HG03064 (cell line): ENCODE results near the gene ARMC9.

ENCODE experiments used
- ATAC-seq: cut with Tn5 transposase; IDR thresholded peaks from one replicate; pipeline ENCODE4 v1.9.1; 2021; ENCODE audit warnings: low read depth; ENCODE audit not compliant: unreplicated experiment

Gene ARMC9

GRCh38 chr2:231201475-231201814 is 3.0 kb downstream of the ARMC9 start:
- ATAC-seq, result no peak

- no peak for ATAC-seq
Observed at GRCh38 chr2:231203087-231203486, 4.7 kb downstream of the ARMC9 start.

DNA sequence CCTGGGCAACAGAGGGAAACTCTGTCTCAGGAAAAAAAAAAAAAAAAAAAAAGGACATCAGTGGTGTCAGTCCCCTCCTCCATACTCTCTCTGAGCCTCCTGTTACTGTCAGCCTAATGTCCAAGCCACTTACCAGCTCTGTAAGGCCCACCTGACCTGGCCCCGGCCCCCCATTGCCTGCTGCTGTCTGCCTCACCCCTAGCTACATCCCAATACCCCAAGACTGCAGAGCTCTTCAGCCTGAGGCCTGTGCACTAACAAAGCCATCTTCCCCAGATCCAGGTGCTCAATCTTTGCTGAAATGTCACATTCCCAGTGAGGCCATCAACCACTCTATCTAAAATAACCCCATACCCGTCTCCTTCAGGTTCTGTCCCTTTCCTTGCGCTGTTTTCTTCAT is 5.7 kb downstream of the ARMC9 start:
- no peak for ATAC-seq

GRCh38 chr2:231204581-231204980 is 6.2 kb downstream of the ARMC9 start:
- ATAC-seq, result no peak

DNA sequence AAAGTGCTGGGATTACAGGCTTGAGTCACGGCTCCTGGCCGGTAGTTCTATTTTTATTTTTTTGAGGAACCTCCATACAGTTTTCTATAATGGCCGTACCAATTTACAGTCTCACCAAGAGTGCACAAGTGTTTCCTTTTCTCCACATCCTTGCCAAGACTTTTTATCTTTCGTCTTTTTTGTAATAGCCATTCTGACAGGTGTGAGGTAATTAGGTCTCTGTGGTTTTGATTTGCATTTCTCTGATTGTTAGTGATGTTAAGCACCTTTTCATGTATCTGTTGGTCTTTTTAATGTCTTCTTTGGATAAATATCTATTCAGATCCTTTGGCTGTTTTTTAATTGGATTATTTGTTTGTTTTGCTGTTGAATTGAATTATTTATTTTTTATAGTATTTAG is 9.3 kb downstream of the ARMC9 start:
- ATAC-seq, result no peak

DNA sequence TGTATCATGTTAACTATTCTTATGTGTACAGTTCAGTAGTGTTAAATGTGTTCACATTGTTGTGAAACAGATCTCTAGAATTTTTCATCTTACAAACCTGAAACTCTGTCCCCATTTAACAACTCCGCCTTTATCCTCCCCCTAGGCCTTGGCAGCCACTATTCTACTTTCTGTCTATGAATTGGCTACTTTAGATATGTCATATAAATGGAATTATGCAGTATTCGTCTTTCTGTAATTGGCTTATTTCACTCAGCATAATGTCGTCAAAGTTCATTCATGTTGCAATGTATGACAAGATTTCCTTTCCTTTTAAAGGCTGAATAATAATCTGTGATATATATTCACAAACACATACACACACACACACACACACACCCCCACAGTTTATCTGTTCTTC is 12.4 kb downstream of the ARMC9 start:
- ATAC-seq, result no peak

DNA sequence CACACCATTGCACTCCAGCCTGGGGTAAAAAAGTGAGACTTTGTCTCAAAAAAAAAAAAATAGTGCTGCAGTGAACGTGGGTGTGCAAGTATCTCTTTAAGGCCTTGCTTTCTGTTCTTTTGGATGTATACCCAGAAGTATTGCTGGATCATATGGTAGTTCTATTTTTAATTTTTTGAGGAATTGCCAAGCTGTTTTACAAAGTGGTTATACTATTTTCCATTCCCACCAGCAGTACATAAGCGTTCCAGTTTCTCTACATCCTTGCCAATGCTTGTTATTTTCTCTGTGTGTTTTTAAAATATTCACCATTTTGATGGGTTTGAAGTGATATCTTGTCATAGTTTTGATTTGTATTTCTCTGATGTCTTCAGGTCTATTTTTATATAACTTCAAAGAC is 13.1 kb downstream of the ARMC9 start:
- no peak for ATAC-seq

DNA sequence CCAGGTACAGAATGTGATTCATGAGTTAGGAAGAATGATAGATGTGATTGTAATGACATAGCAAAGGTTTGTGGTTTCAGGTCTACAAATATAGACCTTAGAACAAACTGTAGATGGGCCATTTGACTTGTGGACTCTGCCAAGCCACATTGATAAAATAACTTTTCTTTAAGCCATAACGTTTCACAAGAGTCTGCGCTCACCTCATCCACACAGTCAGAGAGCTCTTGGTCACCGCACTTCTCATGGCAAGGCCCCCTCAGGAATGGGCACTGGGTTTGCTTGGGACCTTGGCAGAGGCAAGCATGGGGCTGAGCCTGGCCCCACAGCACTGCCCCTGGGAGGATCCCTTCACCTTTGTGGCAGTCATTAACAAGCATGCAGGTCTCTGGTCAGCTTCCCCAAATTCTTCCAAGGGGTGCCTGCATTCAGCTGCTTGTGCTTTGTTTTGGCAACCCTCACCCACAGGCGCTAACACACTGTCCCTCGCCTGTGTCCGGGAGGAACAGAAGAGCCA is 14.0 kb downstream of the ARMC9 start:
- no peak for ATAC-seq

- no peak for ATAC-seq
Observed at GRCh38 chr2:231213931-231214642, 15.7 kb downstream of the ARMC9 start.

GRCh38 chr2:231218366-231218765 is 19.9 kb downstream of the ARMC9 start:
- ATAC-seq, result no peak

GRCh38 chr2:231219289-231219688 is 20.9 kb downstream of the ARMC9 start:
- no peak for ATAC-seq

DNA sequence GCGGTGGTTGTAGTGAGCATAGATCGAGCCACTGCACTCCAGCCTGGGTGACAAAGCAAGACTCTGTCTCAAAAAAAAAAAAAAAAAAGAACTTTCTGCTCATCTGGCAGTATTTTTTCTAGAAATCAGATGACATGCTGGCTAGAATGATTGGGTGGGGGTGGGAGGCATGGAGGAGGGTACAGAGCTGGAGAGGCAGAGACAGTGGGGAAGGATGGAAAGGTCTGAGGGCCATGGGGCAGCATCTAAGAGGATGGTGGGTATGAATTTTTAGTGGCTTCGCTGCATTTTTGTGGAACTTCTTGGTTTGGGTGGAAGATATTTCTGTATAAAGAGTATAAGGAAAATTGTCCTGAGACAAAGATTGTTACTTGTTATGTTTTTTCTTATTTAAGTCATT is 23.3 kb downstream of the ARMC9 start:
- ATAC-seq, result no peak

DNA sequence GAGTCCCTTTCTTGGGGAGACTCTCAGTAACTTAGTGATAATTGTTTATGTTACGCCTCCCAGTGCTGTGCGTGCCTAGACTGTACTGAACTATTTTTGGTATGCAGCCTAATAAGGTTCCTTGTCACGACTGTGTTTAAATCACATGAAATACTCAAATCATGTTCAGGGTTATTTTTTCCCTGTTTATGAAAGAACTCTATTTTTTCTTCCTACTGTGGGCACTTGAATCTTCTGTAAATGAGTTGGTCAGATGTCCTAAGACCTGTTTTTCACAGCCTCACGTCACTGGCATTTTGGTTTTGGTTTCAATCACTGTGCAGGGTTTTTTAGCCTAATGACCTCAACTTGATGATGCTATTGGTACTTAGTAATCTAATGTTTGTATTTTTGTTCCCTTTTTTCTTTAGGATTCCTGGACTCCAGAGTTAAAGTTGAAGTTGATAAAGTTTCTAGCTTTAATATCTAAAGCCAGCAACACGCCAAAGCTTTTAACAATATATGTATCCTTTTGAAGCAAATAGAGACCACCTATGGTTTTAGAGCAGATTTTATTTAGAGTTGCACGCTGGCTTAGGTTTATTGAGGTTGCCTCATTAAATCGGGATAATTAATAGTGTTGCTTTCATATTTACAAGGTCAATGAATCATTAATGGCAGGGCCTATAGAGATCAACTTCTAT is 24.0 kb downstream of the ARMC9 start:
- ATAC-seq, result peak; percentile 69

- ATAC-seq, result no peak
Observed at GRCh38 chr2:231223001-231223375, 24.6 kb downstream of the ARMC9 start.

DNA sequence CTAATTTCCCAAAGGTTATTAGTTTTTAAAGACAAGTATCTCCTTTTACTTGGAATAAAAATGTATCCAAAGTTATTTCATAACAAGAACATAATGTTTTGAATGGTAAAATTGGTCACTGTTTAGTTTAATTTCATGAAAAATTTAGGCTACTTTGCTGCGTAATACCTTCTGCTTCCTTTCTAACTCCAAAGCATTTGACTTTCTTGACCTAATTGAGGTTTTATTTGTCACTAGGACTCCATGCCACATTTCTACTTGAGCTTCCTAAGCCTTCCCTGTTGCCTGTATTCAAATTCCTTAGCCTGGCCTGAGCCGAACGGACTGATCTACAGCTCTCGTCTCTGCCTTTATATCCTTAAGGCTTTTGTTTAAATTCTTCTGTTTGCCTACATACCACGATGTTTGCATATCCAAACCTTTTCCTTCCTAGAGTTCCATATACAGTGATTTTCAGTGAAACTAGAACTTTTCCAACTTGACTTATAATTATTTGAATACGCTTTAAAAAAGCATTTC is 25.1 kb downstream of the ARMC9 start:
- no peak for ATAC-seq

DNA sequence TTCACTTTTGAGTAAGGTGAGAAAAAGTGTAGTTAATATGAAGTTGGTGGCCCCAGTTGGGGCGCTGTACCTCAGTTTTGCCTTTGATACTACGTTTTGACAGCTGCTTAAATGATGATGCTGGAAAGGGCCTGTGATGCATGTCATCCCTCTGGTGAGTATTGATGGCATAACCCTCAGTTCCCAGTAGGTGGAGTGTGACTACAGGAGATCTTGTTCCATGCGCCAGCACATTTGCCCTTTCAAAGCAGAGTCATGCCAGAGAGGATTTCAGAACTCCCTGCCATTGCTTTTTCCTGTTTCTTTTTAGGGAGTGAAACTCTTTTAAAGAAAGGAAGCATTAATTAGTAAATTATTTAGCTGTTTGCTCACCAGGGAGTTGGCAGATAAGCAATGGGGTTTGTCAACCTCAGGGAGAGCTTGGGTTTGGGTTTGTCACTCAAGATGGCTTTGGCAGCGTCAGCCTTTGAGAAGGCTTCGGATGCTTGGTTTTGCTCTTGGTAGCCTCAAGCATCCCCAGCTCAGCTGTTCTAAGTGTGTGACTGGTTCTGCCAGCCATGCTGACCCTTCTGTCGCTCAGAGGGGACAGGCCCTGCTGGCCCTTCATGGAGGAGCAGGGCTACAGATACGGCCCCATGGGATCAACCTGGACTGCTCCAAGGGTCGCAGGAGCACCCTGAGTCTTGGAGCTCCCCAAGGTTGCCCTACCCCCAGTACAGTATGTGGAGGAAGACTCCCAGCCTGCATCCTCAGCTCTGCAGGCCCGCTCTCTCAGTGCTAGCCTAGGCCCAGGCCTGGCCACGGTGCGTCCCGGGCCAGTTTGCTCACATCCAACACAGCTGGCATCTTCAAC is 29.1 kb downstream of the ARMC9 start:
- peak; percentile 43 for ATAC-seq

- peak; percentile 61 for ATAC-seq
Observed at GRCh38 chr2:231228223-231228622, 29.8 kb downstream of the ARMC9 start.

GRCh38 chr2:231228974-231229529 is 30.6 kb downstream of the ARMC9 start:
- ATAC-seq, result no peak

DNA sequence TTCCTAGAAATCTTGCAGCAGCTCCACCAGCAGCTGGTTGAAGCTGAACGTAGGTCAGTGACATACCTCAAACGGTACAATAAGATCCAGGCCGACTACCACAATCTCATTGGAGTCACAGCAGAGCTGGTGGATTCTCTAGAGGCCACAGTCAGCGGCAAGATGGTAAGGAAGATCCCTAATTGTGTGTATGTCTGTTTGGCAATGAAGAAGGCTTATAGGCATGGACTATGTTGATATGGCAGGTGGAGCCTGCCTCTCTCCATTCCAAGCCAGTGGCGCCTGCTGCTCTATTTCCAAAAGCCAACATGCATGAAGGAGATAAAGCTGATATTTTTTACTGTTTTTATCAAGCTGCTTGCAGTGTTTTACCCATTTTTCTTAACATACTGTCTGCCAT is 36.8 kb downstream of the ARMC9 start:
- ATAC-seq, result no peak

- ATAC-seq, result no peak
Observed at GRCh38 chr2:231238689-231239088, 40.3 kb downstream of the ARMC9 start.

DNA sequence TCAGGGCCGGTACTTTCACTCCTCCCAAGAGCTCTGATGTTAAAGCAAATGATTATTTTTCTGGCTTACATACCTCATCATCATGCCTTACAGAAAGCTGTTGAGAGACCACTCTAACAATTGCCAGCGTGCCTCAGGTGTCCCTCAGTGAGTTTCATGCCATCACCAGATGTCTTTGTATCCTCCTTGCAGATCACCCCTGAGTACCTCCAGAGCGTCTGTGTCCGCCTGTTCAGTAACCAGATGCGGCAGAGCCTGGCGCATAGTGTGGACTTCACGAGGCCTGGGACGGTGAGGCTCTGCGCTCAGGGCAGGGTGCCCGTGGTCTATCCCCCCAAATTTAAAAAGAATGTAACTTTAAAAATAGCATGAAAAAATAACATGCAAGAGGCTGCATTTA is 41.3 kb downstream of the ARMC9 start:
- ATAC-seq, result no peak
